Activated naive CD4-positive, alpha-beta T cell treated with anti-CD3 and anti-CD28 coated beads for 36 hours (primary cell): ENCODE results near the gene RPL7L1. TPM values are rescaled to one million over a fixed set of nuclear protein-coding genes. Genes with fewer than 3 reads are reported as not detected.

ENCODE experiments used
- CTCF ChIA-PET: fragments of 350-600 bp; sonication (Branson Sonifier 250); formaldehyde crosslinking; loops from one replicate; lab custom pipeline; 2021; ENCODE audit warnings: antibody characterized with exemption; lab: Charles Lee
- DNase-seq: peaks from one replicate; pipeline ENCODE4 v3.0.0-alpha.2; 2020
- H3K27ac Mint-ChIP-seq: one replicate; pipeline ENCODE4 v1.8.0; 2021; ENCODE audit warnings: mild to moderate bottlenecking, mixed read lengths
- H3K27me3 Mint-ChIP-seq: one replicate; pipeline ENCODE4 v1.8.0; 2021; ENCODE audit warnings: low read depth, mixed read lengths
- H3K36me3 Mint-ChIP-seq: one replicate; pipeline ENCODE4 v1.8.0; 2021; ENCODE audit warnings: low read depth, mixed read lengths
- H3K4me1 Mint-ChIP-seq: one replicate; pipeline ENCODE4 v1.8.0; 2021; ENCODE audit warnings: low read depth, mixed read lengths
- H3K4me3 Mint-ChIP-seq: one replicate; pipeline ENCODE4 v1.8.0; 2021; ENCODE audit warnings: mild to moderate bottlenecking, moderate library complexity, mixed read lengths
- H3K9me3 Mint-ChIP-seq: one replicate; pipeline ENCODE4 v1.8.0; 2021; ENCODE audit warnings: mixed read lengths
- intact Hi-C: fragments of 100-400 bp; cut with micrococcal nuclease; formaldehyde crosslinking; loops from one replicate; pipeline ENCODE4 v1.15.1; 2023
- total RNA-seq, 2 experiments: library from RNA; stranded (reverse); gene quantifications; one replicate each; pipeline ENCODE4 v1.2.3, GENCODE V29; 2021

Gene RPL7L1
- total RNA-seq: 100 to 1,000 TPM in 1 of 2 experiments, 10 to 100 TPM in 1; 99.0 to 101 TPM

GRCh38 chr6:42879372-42880239 lies at the start of gene RPL7L1:
TSS of gene RPL7L1 (plus strand) at chr6:42879616. CDS start at chr6:42879911, 295 bp downstream.
- H3K27ac Mint-ChIP-seq: peak within 1 kb of the TSS; percentile 99
- no peaks in the 10 kb centered on the region for H3K27me3 Mint-ChIP-seq
- peak; percentile 87 for DNase-seq
- H3K4me3 Mint-ChIP-seq: peak within 1 kb of the TSS; percentile 98
- CTCF ChIA-PET: interaction anchor here (0.6 to 4.5 kb wide), 4 partner anchors 38 to 217 kb away, joined by 3 to 53 read pairs (median 4); no protein-coding TSS in a partner anchor
- intact Hi-C loops: loop anchor here (1.0 to 5.0 kb wide), 8 partner anchors 11 to 663 kb away; partner anchors contain the start of genes MRPS10 and TBCC
- H3K9me3 Mint-ChIP-seq: no peaks in the 10 kb centered on the region
- H3K36me3 Mint-ChIP-seq: peaks cover 32% of the 10 kb centered on the region
- peaks cover 23% of the 10 kb centered on the region for H3K4me1 Mint-ChIP-seq

- DNase-seq: no peak
- CTCF ChIA-PET: interaction anchor here (0.7 to 1.2 kb wide), 3 partner anchors 105 to 283 kb away, joined by 3 to 5 read pairs (median 3); no protein-coding TSS in a partner anchor
- Mint-ChIP-seq H3K36me3 (peaks cover 9% of the 10 kb centered on the region), H3K27me3 (no peaks in the 10 kb centered on the region), H3K9me3 (no peaks in the 10 kb centered on the region), H3K4me1 (peaks cover 3% of the 10 kb centered on the region), H3K4me3 (no peak overlapping the region), H3K27ac (no peak overlapping the region)
- intact Hi-C loops: no loop called here
These were observed 48.2 kb upstream of the RPL7L1 start for GRCh38 chr6:42831237-42831636.

- CTCF ChIA-PET: no interaction called here
- no peak for DNase-seq
- peaks cover 4% of the 10 kb centered on the region for H3K36me3 Mint-ChIP-seq
- H3K4me3 Mint-ChIP-seq: no peak overlapping the region
- H3K4me1 Mint-ChIP-seq: peaks cover 3% of the 10 kb centered on the region
- H3K9me3 Mint-ChIP-seq: no peaks in the 10 kb centered on the region
- H3K27me3 Mint-ChIP-seq: no peaks in the 10 kb centered on the region
- H3K27ac Mint-ChIP-seq: no peak overlapping the region
- intact Hi-C loops: no loop called here
These were observed 45.4 kb upstream of the RPL7L1 start for GRCh38 chr6:42834056-42834455.

DNA sequence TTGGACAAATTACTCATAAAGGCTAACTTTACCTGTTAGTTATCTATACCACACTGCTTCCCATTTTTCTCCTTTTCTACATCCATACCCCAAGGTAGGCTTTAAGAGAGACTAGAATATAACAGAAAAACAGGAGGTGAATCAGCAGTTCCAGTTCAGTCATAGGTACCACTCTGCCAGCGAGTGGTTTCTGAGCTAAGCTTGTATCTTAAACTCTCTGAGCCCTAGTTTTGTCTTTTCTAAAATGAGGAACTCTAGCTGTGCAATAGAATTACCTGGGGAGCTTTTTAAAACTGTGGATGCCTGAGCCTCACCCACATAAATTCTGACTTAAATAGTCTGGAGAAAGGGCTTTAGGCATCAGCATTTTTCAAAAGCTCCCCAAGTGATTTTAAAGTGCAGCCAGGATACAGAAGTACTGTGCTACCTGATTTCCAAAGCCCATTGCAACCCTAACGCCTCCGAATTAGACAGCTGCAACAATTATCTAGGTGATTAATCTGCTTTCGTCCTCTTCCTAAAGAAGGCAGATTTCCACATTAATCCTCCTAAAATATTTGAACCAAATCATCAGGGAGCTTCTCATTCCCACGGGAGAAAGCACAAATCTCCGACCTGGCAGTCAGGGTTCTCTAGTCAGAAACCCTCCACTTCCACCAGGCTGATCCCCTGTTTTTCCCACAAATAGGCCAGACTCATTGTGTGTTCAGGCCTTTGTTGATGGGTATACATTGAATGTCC lies 37.4 kb upstream of the RPL7L1 start:
- CTCF ChIA-PET: interaction anchor here (0.7 to 1.3 kb wide), 3 partner anchors 38 to 177 kb away, joined by 3 to 4 read pairs (median 3); no protein-coding TSS in a partner anchor
- intact Hi-C loops: no loop called here

GRCh38 chr6:42845327-42845694 lies 34.1 kb upstream of the RPL7L1 start:
- intact Hi-C loops: no loop called here
- Mint-ChIP-seq H3K4me1 (peaks cover 13% of the 10 kb centered on the region), H3K27ac (no peak overlapping the region), H3K27me3 (no peaks in the 10 kb centered on the region), H3K4me3 (no peak overlapping the region), H3K9me3 (no peaks in the 10 kb centered on the region), H3K36me3 (peaks cover 1% of the 10 kb centered on the region)
- DNase-seq: no peak
- CTCF ChIA-PET: no interaction called here

More for the DNA sequence above, 37.4 kb upstream of the RPL7L1 start:
- no peak overlapping the region for H3K27ac Mint-ChIP-seq
- H3K27me3 Mint-ChIP-seq: no peaks in the 10 kb centered on the region
- no peak overlapping the region for H3K4me3 Mint-ChIP-seq
- no peaks in the 10 kb centered on the region for H3K9me3 Mint-ChIP-seq
- H3K4me1 Mint-ChIP-seq: peaks cover 13% of the 10 kb centered on the region
- peaks cover 1% of the 10 kb centered on the region for H3K36me3 Mint-ChIP-seq
- DNase-seq: no peak

GRCh38 chr6:42846505-42846904 lies 32.9 kb upstream of the RPL7L1 start:
- H3K36me3 Mint-ChIP-seq: peaks cover 1% of the 10 kb centered on the region
- no peak for DNase-seq
- no peak overlapping the region for H3K27ac Mint-ChIP-seq
- H3K4me1 Mint-ChIP-seq: peaks cover 10% of the 10 kb centered on the region
- H3K9me3 Mint-ChIP-seq: no peaks in the 10 kb centered on the region
- no peaks in the 10 kb centered on the region for H3K27me3 Mint-ChIP-seq
- intact Hi-C loops: no loop called here
- CTCF ChIA-PET: no interaction called here
- H3K4me3 Mint-ChIP-seq: no peak overlapping the region

GRCh38 chr6:42848700-42849099 lies 30.7 kb upstream of the RPL7L1 start:
- H3K4me3 Mint-ChIP-seq: no peak overlapping the region
- no peaks in the 10 kb centered on the region for H3K27me3 Mint-ChIP-seq
- intact Hi-C loops: no loop called here
- no peaks in the 10 kb centered on the region for H3K9me3 Mint-ChIP-seq
- no peaks in the 10 kb centered on the region for H3K36me3 Mint-ChIP-seq
- DNase-seq: no peak
- H3K4me1 Mint-ChIP-seq: peaks cover 4% of the 10 kb centered on the region
- CTCF ChIA-PET: no interaction called here
- no peak overlapping the region for H3K27ac Mint-ChIP-seq

- H3K27ac Mint-ChIP-seq: no peak overlapping the region
- intact Hi-C loops: no loop called here
- H3K27me3 Mint-ChIP-seq: no peaks in the 10 kb centered on the region
- peaks cover 2% of the 10 kb centered on the region for H3K36me3 Mint-ChIP-seq
- DNase-seq: no peak
- H3K9me3 Mint-ChIP-seq: no peaks in the 10 kb centered on the region
- H3K4me1 Mint-ChIP-seq: no peaks in the 10 kb centered on the region
- H3K4me3 Mint-ChIP-seq: no peak overlapping the region
- CTCF ChIA-PET: no interaction called here
These were observed 27.8 kb upstream of the RPL7L1 start for GRCh38 chr6:42851599-42851998.

DNA sequence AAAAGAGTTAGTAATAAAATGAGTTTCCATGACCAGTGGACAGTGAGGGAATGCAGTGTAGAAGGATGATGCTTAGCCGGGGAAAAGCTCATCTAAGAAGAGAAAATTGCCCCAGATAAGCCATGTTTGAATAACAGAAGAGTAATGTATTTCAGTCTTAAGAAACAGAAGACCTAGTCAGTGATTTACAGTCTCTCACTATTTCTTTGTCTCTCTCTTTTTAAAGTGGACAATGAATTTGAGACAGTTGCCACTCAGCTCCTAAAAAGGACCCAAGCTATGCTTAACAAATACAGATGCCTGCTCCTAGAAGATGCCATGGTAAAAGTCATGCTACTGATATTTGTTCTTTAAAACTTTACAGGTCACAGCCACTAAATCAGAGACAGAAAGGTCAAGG lies 19.4 kb upstream of the RPL7L1 start:
- Mint-ChIP-seq H3K27ac (no peak overlapping the region), H3K36me3 (peaks cover 17% of the 10 kb centered on the region), H3K4me1 (no peaks in the 10 kb centered on the region), H3K9me3 (no peaks in the 10 kb centered on the region), H3K27me3 (no peaks in the 10 kb centered on the region), H3K4me3 (no peak overlapping the region)
- intact Hi-C loops: no loop called here
- CTCF ChIA-PET: interaction anchor here (0.7 to 1.0 kb wide), 2 partner anchors 123 to 198 kb away, joined by 3 to 4 read pairs; no protein-coding TSS in a partner anchor
- no peak for DNase-seq

GRCh38 chr6:42860481-42860880 lies 18.9 kb upstream of the RPL7L1 start:
- DNase-seq: no peak
- Mint-ChIP-seq H3K4me3 (no peak overlapping the region), H3K9me3 (no peaks in the 10 kb centered on the region), H3K36me3 (peaks cover 17% of the 10 kb centered on the region), H3K27ac (no peak overlapping the region), H3K27me3 (no peaks in the 10 kb centered on the region), H3K4me1 (no peaks in the 10 kb centered on the region)
- intact Hi-C loops: no loop called here
- CTCF ChIA-PET: interaction anchor here (0.7 to 1.0 kb wide), 2 partner anchors 123 to 199 kb away, joined by 3 to 4 read pairs; no protein-coding TSS in a partner anchor

DNA sequence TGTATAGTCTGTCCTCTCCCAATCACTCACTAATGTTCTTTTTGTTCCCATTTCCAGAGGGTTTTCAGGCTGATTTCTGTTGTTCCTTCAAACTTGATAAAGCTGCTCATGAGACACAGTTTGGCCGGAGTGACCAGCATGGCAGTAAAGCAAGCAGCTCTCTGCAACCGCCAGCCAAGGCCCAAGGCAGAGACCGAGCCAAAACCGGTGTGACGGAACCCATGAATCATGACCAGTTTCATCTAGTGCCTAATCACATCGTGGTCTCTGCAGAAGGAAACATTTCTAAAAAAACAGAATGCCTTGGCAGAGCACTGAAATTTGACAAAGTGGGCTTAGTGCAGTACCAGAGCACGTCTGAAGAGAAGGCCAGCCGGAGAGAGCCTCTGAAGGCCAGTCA lies 14.8 kb upstream of the RPL7L1 start:
- no peaks in the 10 kb centered on the region for H3K27me3 Mint-ChIP-seq
- peak overlapping the region; percentile 13 for H3K27ac Mint-ChIP-seq
- intact Hi-C loops: no loop called here
- CTCF ChIA-PET: interaction anchor here (1.1 kb wide), 1 partner anchor 9 kb away, joined by 4 read pairs; no protein-coding TSS in a partner anchor
- no peaks in the 10 kb centered on the region for H3K9me3 Mint-ChIP-seq
- peaks cover 11% of the 10 kb centered on the region for H3K36me3 Mint-ChIP-seq
- H3K4me3 Mint-ChIP-seq: no peak overlapping the region
- H3K4me1 Mint-ChIP-seq: no peaks in the 10 kb centered on the region
- DNase-seq: no peak
